ENCODE measurements around the gene SLC35G6. TPM values are rescaled to one million over a fixed set of nuclear protein-coding genes. Genes with fewer than 3 reads are reported as not detected.
A peak's percentile ranks its signal among the peaks of the same experiment; 100 is the strongest.

Gene SLC35G6
- polyA plus RNA-seq, 2 of the 4 experiments (the other 2 are of a cell fraction) = not detected

- DNase-seq (ENCODE audit: low read depth in 1 of 2, low spot score in 1 of 2) (no peak), ATAC-seq (no peak), FAIRE-seq (no peak)
- H3K4me1 ChIP-seq = peaks cover 45% of the 10 kb centered on the region
- WGBS (ENCODE audit: missing lambda C conversion rate) = 77% methylated on average over 10 of the region's 12 CpGs
- TF ChIP-seq KDM5A (IDR thresholded peaks at IDR 0.05) (no peak), RCOR1 (IDR thresholded peaks at IDR 0.05; ENCODE audit: low read depth, low read length) (no peak), MAFK (IDR thresholded peaks at IDR 0.05; ENCODE audit: partially characterized antibody) (peak; percentile 95), CBX2 (IDR thresholded peaks at IDR 0.05; ENCODE audit: borderline replicate concordance, low read depth) (no peak), HEYL (CRISPR knock-in tag; IDR thresholded peaks at IDR 0.05) (no peak)
- peak overlapping the region in 1 of 2 experiments; percentile 85; a peak in 3 of 6 replicates for H3K27ac ChIP-seq
- peak overlapping the region; percentile 98; the same call in 2 of the 3 replicates for H3K4me2 ChIP-seq
- CTCF ChIA-PET = interaction anchor here (0.7 to 17.0 kb wide), 14 partner anchors 9 to 196 kb away, joined by 3 to 342 read pairs (median 4); partner anchors contain the start of genes CHRNB1, KCTD11, SLC35G6 and TMEM256
- POLR2A ChIA-PET = interaction anchor here (1.0 to 1.4 kb wide), 3 partner anchors 8 to 45 kb away, joined by 3 to 6 read pairs (median 3); partner anchors contain the start of gene TMEM256
- H3K9me3 ChIP-seq = no peaks in the 10 kb centered on the region
- H3K4me3 ChIP-seq = no peak overlapping the region
Measured at GRCh38 chr17:7440834-7441195, 40.4 kb upstream of the SLC35G6 start.

- ChIA-PET CTCF (interaction anchor here (0.7 to 17.0 kb wide), 13 partner anchors 10 to 246 kb away, joined by 3 to 342 read pairs (median 5); partner anchors contain the start of genes CHRNB1, KCTD11, SLC35G6 and TMEM256), POLR2A (interaction anchor here (1.0 to 1.4 kb wide), 4 partner anchors 37 to 45 kb away, joined by 3 to 6 read pairs (median 4); partner anchors contain the start of genes TMEM256 and ZBTB4)
- Histone ChIP-seq H3K4me3 (no peak overlapping the region), H3K4me2 (no peak overlapping the region), H3K27ac (no peak overlapping the region), H3K4me1 (peaks cover 41% of the 10 kb centered on the region), H3K9me3 (no peaks in the 10 kb centered on the region)
- DNase-seq (ENCODE audit: low read depth in 1 of 2, low spot score in 1 of 2) (no peak), ATAC-seq (no peak), FAIRE-seq (no peak)
- TF ChIP-seq CBX8 (IDR thresholded peaks at IDR 0.05) = no peak
- no peak for TF ChIP-seq ZC3H11A (IDR thresholded peaks at IDR 0.05)
- no peak for TF ChIP-seq HOXB5 (CRISPR knock-in tag; IDR thresholded peaks at IDR 0.05)
- no peak for TF ChIP-seq ESRRA (IDR thresholded peaks at IDR 0.05; ENCODE audit: borderline replicate concordance, low read length)
- 87% methylated on average over 7 of the region's 7 CpGs for WGBS (ENCODE audit: missing lambda C conversion rate)
Measured at GRCh38 chr17:7441266-7441665, 40.0 kb upstream of the SLC35G6 start.

GRCh38 chr17:7442142-7442541 lies 39.1 kb upstream of the SLC35G6 start:
- no peak overlapping the region for H3K4me3 ChIP-seq
- FAIRE-seq (no peak), DNase-seq (ENCODE audit: low read depth in 1 of 2, low spot score in 1 of 2) (no peak), ATAC-seq (no peak)
- peaks cover 36% of the 10 kb centered on the region for H3K4me1 ChIP-seq
- no peak for TF ChIP-seq CEBPB (IDR thresholded peaks at IDR 0.05)
- no peak for TF ChIP-seq RAD21 (conservative IDR thresholded peaks at IDR 0.05 in 1 of 2, IDR thresholded peaks at IDR 0.05 in 1 of 2)
- no peak for TF ChIP-seq CHD2 (IDR thresholded peaks at IDR 0.05; ENCODE audit: low read length, partially characterized antibody)
- TF ChIP-seq ESRRA (IDR thresholded peaks at IDR 0.05; ENCODE audit: borderline replicate concordance, low read length) = no peak
- TF ChIP-seq, protein P1, sequence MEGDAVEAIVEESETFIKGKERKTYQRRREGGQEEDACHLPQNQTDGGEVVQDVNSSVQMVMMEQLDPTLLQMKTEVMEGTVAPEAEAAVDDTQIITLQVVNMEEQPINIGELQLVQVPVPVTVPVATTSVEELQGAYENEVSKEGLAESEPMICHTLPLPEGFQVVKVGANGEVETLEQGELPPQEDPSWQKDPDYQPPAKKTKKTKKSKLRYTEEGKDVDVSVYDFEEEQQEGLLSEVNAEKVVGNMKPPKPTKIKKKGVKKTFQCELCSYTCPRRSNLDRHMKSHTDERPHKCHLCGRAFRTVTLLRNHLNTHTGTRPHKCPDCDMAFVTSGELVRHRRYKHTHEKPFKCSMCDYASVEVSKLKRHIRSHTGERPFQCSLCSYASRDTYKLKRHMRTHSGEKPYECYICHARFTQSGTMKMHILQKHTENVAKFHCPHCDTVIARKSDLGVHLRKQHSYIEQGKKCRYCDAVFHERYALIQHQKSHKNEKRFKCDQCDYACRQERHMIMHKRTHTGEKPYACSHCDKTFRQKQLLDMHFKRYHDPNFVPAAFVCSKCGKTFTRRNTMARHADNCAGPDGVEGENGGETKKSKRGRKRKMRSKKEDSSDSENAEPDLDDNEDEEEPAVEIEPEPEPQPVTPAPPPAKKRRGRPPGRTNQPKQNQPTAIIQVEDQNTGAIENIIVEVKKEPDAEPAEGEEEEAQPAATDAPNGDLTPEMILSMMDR (IDR thresholded peaks at IDR 0.05) = no peak
- no peak for TF ChIP-seq SMC3 (IDR thresholded peaks at IDR 0.05)
- TF ChIP-seq, protein P2, sequence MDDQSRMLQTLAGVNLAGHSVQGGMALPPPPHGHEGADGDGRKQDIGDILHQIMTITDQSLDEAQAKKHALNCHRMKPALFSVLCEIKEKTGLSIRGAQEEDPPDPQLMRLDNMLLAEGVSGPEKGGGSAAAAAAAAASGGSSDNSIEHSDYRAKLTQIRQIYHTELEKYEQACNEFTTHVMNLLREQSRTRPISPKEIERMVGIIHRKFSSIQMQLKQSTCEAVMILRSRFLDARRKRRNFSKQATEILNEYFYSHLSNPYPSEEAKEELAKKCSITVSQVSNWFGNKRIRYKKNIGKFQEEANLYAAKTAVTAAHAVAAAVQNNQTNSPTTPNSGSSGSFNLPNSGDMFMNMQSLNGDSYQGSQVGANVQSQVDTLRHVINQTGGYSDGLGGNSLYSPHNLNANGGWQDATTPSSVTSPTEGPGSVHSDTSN (IDR thresholded peaks at IDR 0.05) = no peak
- no peak for TF ChIP-seq TP53 (CRISPR knock-in tag; IDR thresholded peaks at IDR 0.05)
- TF ChIP-seq RNF2 (IDR thresholded peaks at IDR 0.05; ENCODE audit: borderline replicate concordance, low read depth) = no peak
- no peak for TF ChIP-seq KDM1A (IDR thresholded peaks at IDR 0.05; ENCODE audit: low read depth)
- TF ChIP-seq RFX5 (IDR thresholded peaks at IDR 0.05) = no peak
- TF ChIP-seq HEYL (CRISPR knock-in tag; IDR thresholded peaks at IDR 0.05) = no peak
- no peak for TF ChIP-seq NPAS2 (CRISPR knock-in tag; IDR thresholded peaks at IDR 0.05; ENCODE audit: borderline replicate concordance)
- TF ChIP-seq, protein P3, sequence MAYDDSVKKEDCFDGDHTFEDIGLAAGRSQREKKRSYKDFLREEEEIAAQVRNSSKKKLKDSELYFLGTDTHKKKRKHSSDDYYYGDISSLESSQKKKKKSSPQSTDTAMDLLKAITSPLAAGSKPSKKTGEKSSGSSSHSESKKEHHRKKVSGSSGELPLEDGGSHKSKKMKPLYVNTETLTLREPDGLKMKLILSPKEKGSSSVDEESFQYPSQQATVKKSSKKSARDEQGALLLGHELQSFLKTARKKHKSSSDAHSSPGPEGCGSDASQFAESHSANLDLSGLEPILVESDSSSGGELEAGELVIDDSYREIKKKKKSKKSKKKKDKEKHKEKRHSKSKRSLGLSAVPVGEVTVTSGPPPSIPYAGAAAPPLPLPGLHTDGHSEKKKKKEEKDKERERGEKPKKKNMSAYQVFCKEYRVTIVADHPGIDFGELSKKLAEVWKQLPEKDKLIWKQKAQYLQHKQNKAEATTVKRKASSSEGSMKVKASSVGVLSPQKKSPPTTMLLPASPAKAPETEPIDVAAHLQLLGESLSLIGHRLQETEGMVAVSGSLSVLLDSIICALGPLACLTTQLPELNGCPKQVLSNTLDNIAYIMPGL (CRISPR knock-in tag; IDR thresholded peaks at IDR 0.05; ENCODE audit: borderline replicate concordance) = no peak
- TF ChIP-seq, protein P4, sequence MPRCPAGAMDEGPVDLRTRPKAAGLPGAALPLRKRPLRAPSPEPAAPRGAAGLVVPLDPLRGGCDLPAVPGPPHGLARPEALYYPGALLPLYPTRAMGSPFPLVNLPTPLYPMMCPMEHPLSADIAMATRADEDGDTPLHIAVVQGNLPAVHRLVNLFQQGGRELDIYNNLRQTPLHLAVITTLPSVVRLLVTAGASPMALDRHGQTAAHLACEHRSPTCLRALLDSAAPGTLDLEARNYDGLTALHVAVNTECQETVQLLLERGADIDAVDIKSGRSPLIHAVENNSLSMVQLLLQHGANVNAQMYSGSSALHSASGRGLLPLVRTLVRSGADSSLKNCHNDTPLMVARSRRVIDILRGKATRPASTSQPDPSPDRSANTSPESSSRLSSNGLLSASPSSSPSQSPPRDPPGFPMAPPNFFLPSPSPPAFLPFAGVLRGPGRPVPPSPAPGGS (IDR thresholded peaks at IDR 0.05) = no peak
- H3K9me3 ChIP-seq = no peaks in the 10 kb centered on the region
- CTCF ChIA-PET = interaction anchor here (1.1 to 17.0 kb wide), 10 partner anchors 11 to 245 kb away, joined by 3 to 342 read pairs (median 6); partner anchors contain the start of genes CHRNB1, KCTD11, TMEM256 and TMEM95
- no peak overlapping the region for H3K27ac ChIP-seq
- POLR2A ChIA-PET = interaction anchor here (1.1 to 1.4 kb wide), 2 partner anchors 37 to 38 kb away, joined by 3 to 4 read pairs; partner anchors contain the start of genes TMEM256 and ZBTB4
- H3K4me2 ChIP-seq = no peak overlapping the region
- 80% methylated on average over 2 of the region's 2 CpGs for WGBS (ENCODE audit: missing lambda C conversion rate)

Data from A549 (cell line).